GM19240 (cell line): ENCODE data around the gene FARS2.
A peak's percentile ranks its signal among the peaks of the same experiment; 100 is the strongest.

Source experiments
- DNase-seq: peaks from one replicate; pipeline ENCODE4 v3.0.0; 2011; ENCODE audit warnings: low spot score; ENCODE audit not compliant: insufficient read length

Gene FARS2

GRCh38 chr6:5260661-5261544 lies at the start of gene FARS2, which contains the start of gene LYRM4:
TSS of gene FARS2 (plus strand) at chr6:5261513.
TSS of gene LYRM4 (minus strand) at chr6:5260950. CDS start at chr6:5260733, 217 bp downstream.
- DNase-seq: peak; percentile 58

GRCh38 chr6:5213836-5214235 lies 47.5 kb upstream of the FARS2 start:
- DNase-seq: no peak

- DNase-seq: no peak
Observed at GRCh38 chr6:5214570-5215052, 46.7 kb upstream of the FARS2 start.

- no peak for DNase-seq
Observed at GRCh38 chr6:5215159-5215558, 46.2 kb upstream of the FARS2 start.

GRCh38 chr6:5215799-5216198 lies 45.5 kb upstream of the FARS2 start:
- DNase-seq: no peak

GRCh38 chr6:5217356-5217755 lies 44.0 kb upstream of the FARS2 start:
- no peak for DNase-seq

- DNase-seq: no peak
Observed at GRCh38 chr6:5219011-5219691, 42.2 kb upstream of the FARS2 start.

- no peak for DNase-seq
Observed at GRCh38 chr6:5220443-5220842, 40.9 kb upstream of the FARS2 start.

GRCh38 chr6:5223309-5223708 lies 38.0 kb upstream of the FARS2 start:
- no peak for DNase-seq

- no peak for DNase-seq
Observed at GRCh38 chr6:5229356-5229755, 32.0 kb upstream of the FARS2 start.

- no peak for DNase-seq
Observed at GRCh38 chr6:5230081-5230480, 31.2 kb upstream of the FARS2 start.

GRCh38 chr6:5231289-5231688 lies 30.0 kb upstream of the FARS2 start:
- DNase-seq: no peak

- no peak for DNase-seq
Observed at GRCh38 chr6:5234874-5235273, 26.4 kb upstream of the FARS2 start.

GRCh38 chr6:5235830-5236229 lies 25.5 kb upstream of the FARS2 start:
- no peak for DNase-seq

GRCh38 chr6:5237805-5238204 lies 23.5 kb upstream of the FARS2 start:
- no peak for DNase-seq

- DNase-seq: no peak
Observed at GRCh38 chr6:5238336-5238735, 23.0 kb upstream of the FARS2 start.

- no peak for DNase-seq
Observed at GRCh38 chr6:5241252-5241651, 20.1 kb upstream of the FARS2 start.

GRCh38 chr6:5243069-5243468 lies 18.2 kb upstream of the FARS2 start:
- no peak for DNase-seq

GRCh38 chr6:5246141-5247097 lies 14.9 kb upstream of the FARS2 start:
- DNase-seq: no peak

- no peak for DNase-seq
Observed at GRCh38 chr6:5247201-5247600, 14.1 kb upstream of the FARS2 start.
